HL-60 (cell line): ENCODE measurements around the gene SLC2A8.

Experiments used
- DNase-seq, 2 experiments: peaks; one replicate each; pipeline ENCODE4 v3.0.0-alpha.2; 2010 to 2020; ENCODE audit warnings: low read depth in 1 of 2, low spot score in 1 of 2
- H3K27ac ChIP-seq: fragments of 250-450 bp; sonication (Bioruptor Pico); replicated peaks from 2 replicates; pipeline ENCODE4 v1.5.1; 2020; ENCODE audit warnings: mild to moderate bottlenecking, moderate library complexity
- H3K27me3 ChIP-seq: fragments of 250-450 bp; sonication (Bioruptor Pico); 2 replicates; pipeline ENCODE4 v1.5.1; 2021; ENCODE audit warnings: mild to moderate bottlenecking, moderate library complexity; ENCODE audit not compliant: insufficient read depth, poor library complexity, severe bottlenecking
- H3K4me3 ChIP-seq: replicated peaks from 2 replicates; pipeline ENCODE4 v1.5.1; 2011; ENCODE audit warnings: mild to moderate bottlenecking, control low read depth, low read length; ENCODE audit not compliant: insufficient read depth
- CTCF ChIP-seq: IDR thresholded peaks from one replicate; pipeline ENCODE4 v1.5.1; 2011; ENCODE audit warnings: low read length, control low read depth, inconsistent platforms; ENCODE audit not compliant: insufficient read depth
- GABPA ChIP-seq: IDR thresholded peaks from 2 replicates; pipeline ENCODE4 v1.6.1; 2012; ENCODE audit warnings: low read depth
- POLR2AphosphoS5 ChIP-seq: IDR thresholded peaks from 2 replicates; pipeline ENCODE4 v1.6.1; 2012; ENCODE audit warnings: low read depth
- SPI1 ChIP-seq: IDR thresholded peaks from 2 replicates; pipeline ENCODE4 v1.6.1; 2012; ENCODE audit warnings: low read depth, mild to moderate bottlenecking, borderline replicate concordance
- TF ChIP-seq, protein P1 (sequence below): IDR thresholded peaks from 2 replicates; pipeline ENCODE4 v1.6.1; 2012; ENCODE audit warnings: low read depth; ENCODE audit not compliant: insufficient replicate concordance

Gene SLC2A8

GRCh38 chr9:127415141-127415540 lies 18.2 kb downstream of the SLC2A8 start:
- no peaks in the 10 kb centered on the region for H3K27me3 ChIP-seq
- DNase-seq, result no peak
- TF ChIP-seq CTCF (no peak), POLR2AphosphoS5 (no peak), GABPA (no peak), SPI1 (no peak)
- TF ChIP-seq, protein P1, sequence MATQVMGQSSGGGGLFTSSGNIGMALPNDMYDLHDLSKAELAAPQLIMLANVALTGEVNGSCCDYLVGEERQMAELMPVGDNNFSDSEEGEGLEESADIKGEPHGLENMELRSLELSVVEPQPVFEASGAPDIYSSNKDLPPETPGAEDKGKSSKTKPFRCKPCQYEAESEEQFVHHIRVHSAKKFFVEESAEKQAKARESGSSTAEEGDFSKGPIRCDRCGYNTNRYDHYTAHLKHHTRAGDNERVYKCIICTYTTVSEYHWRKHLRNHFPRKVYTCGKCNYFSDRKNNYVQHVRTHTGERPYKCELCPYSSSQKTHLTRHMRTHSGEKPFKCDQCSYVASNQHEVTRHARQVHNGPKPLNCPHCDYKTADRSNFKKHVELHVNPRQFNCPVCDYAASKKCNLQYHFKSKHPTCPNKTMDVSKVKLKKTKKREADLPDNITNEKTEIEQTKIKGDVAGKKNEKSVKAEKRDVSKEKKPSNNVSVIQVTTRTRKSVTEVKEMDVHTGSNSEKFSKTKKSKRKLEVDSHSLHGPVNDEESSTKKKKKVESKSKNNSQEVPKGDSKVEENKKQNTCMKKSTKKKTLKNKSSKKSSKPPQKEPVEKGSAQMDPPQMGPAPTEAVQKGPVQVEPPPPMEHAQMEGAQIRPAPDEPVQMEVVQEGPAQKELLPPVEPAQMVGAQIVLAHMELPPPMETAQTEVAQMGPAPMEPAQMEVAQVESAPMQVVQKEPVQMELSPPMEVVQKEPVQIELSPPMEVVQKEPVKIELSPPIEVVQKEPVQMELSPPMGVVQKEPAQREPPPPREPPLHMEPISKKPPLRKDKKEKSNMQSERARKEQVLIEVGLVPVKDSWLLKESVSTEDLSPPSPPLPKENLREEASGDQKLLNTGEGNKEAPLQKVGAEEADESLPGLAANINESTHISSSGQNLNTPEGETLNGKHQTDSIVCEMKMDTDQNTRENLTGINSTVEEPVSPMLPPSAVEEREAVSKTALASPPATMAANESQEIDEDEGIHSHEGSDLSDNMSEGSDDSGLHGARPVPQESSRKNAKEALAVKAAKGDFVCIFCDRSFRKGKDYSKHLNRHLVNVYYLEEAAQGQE, result no peak
- no peak overlapping the region for H3K27ac ChIP-seq
- H3K4me3 ChIP-seq, result no peak overlapping the region

DNA sequence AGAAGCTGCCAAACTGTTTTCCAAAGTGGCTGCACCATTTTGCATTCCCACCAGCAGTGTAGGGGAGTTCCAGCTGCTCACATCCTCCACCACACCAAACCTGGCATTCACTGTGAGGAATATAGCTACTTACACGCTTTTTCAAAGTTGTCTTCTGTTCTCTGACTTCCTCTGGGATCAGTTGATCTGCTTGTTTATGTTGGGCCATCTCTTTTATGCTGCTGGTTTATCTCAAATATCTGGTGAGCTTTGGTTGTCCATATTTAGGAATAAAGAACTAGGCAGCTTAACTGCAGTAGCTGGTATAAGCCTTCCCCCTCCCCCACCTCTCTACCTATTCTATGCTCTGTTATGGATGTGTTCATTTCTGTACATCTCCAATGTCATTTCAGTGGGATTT lies 18.7 kb downstream of the SLC2A8 start:
- Histone ChIP-seq H3K27me3 (no peaks in the 10 kb centered on the region), H3K4me3 (no peak overlapping the region), H3K27ac (no peak overlapping the region)
- DNase-seq, result no peak
- no peak for TF ChIP-seq POLR2AphosphoS5
- TF ChIP-seq, protein P1, result no peak
- no peak for TF ChIP-seq SPI1
- TF ChIP-seq GABPA, result no peak
- no peak for TF ChIP-seq CTCF

DNA sequence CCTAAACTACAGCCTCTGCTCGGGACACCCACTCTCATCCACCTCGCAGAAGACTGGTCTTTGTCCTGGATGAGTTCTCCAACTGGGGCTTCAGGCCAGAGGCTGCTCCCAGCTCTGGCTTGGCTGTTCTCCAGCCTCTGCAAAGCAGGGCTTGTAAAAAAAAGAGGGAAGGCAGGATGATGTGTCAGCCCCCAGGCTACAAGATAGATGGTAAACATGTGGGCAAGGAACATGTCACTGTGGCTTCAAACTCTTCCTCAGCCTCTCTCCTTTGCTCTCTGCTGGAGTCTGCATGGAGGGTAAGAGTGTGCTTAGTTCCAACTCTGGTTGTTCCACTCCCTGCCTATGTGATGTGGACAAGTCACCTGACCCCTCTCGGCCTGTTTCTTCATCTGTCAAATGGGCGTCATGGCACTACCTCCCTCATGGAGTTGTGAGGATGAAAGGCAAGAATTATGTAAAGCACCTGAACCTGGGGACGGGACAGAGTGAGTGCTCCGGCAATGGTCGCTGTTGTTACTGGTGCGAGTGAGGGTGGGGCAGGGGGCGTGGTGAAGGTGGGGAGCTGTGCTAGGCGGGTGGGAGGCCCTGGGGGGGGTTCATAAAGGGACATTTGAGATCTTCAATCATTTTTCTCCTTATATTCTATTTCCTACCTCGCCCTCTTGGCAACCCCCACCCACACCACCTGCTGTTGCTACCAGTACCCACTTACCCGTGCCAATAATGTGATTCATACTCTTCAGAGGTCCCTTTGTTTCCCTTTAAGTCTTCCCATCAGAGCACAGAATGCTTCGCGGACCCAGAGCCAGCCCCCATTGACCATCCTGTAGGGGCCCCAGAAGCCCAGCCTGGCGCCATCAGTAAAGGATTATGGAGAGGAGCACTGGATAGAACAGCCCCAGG lies 20.4 kb downstream of the SLC2A8 start:
- no peaks in the 10 kb centered on the region for H3K27me3 ChIP-seq
- TF ChIP-seq, protein P1, result no peak
- no peak for TF ChIP-seq POLR2AphosphoS5
- TF ChIP-seq GABPA, result no peak
- no peak for TF ChIP-seq CTCF
- TF ChIP-seq SPI1, result no peak
- no peak overlapping the region for H3K27ac ChIP-seq
- H3K4me3 ChIP-seq, result no peak overlapping the region
- no peak for DNase-seq
